IMR-90 (cell line): ENCODE data around the gene TIE1. TPM values are rescaled to one million over a fixed set of nuclear protein-coding genes. Genes with fewer than 3 reads are reported as not detected.
A peak's percentile ranks its signal among the peaks of the same experiment; 100 is the strongest.

ENCODE experiments used
- ATAC-seq: fragments of 200-7000 bp; cut with Tn5 transposase; 2 replicates; pipeline ENCODE4 v1.9.1; 2020; ENCODE audit warnings: low read depth, mild to moderate bottlenecking, moderate library complexity
- BruUV-seq: library from RNA; stranded (reverse); fragments of 400-500 nt; replicated peaks from 2 replicates; lab custom pipeline; 2021; lab: Mats Ljungman, UMichigan
- CTCF ChIA-PET: fragments of 300-600 bp; formaldehyde crosslinking; extraction: SDS; loops from one replicate; lab custom pipeline; 2021; ENCODE audit warnings: antibody characterized with exemption; lab: Yijun Ruan, JAX
- POLR2A ChIA-PET: fragments of 300-600 bp; sonication (Branson Sonifier 250); formaldehyde crosslinking; loops from one replicate; lab custom pipeline; 2022; ENCODE audit warnings: antibody characterized with exemption; ENCODE audit not compliant: unreplicated experiment; lab: Charles Lee
- DNase-seq: peaks from one replicate; pipeline ENCODE4 v3.0.0; 2013
- H2AFZ ChIP-seq: replicated peaks from 2 replicates; pipeline ENCODE3; 2013; ENCODE audit warnings: low read length, mild to moderate bottlenecking; ENCODE audit not compliant: poor library complexity
- H2AK5ac ChIP-seq: 2 replicates; pipeline ENCODE4 v1.6.1; 2013; ENCODE audit warnings: low read depth, low read length, inconsistent platforms
- H2AK9ac ChIP-seq: replicated peaks from 2 replicates; pipeline ENCODE3; 2013; ENCODE audit warnings: mild to moderate bottlenecking, low read depth, low read length, moderate library complexity; ENCODE audit not compliant: poor library complexity
- H2BK120ac ChIP-seq: 2 replicates; pipeline ENCODE4 v1.6.1; 2013; ENCODE audit warnings: low read depth, low read length, inconsistent platforms
- H2BK15ac ChIP-seq: 3 replicates; pipeline ENCODE4 v1.6.1; 2013; ENCODE audit warnings: low read depth, low read length, inconsistent platforms
- H2BK20ac ChIP-seq: 2 replicates; pipeline ENCODE4 v1.6.1; 2013; ENCODE audit warnings: low read depth, mild to moderate bottlenecking, inconsistent platforms, low read length, moderate library complexity
- H2BK5ac ChIP-seq: 2 replicates; pipeline ENCODE4 v1.6.1; 2013; ENCODE audit warnings: mild to moderate bottlenecking, low read depth, low read length, inconsistent platforms; ENCODE audit not compliant: poor library complexity, severe bottlenecking
- H3K14ac ChIP-seq: replicated peaks from 2 replicates; pipeline ENCODE4 v1.6.1; 2013; ENCODE audit warnings: low read depth, low read length, inconsistent platforms
- H3K18ac ChIP-seq: 2 replicates; pipeline ENCODE4 v1.6.1; 2013; ENCODE audit warnings: low read depth, low read length, control low read depth
- H3K23ac ChIP-seq: 2 replicates; pipeline ENCODE4 v1.6.1; 2013; ENCODE audit warnings: low read depth, low read length, inconsistent platforms
- H3K27ac ChIP-seq: 2 replicates; pipeline ENCODE4 v1.5.1; 2013; ENCODE audit warnings: mild to moderate bottlenecking, control low read depth, low read length; ENCODE audit not compliant: insufficient read depth
- H3K27me3 ChIP-seq: 2 replicates; pipeline ENCODE4 v1.6.1; 2013; ENCODE audit warnings: low read length; ENCODE audit not compliant: control insufficient read depth, insufficient read depth
- H3K36me3 ChIP-seq: 2 replicates; pipeline ENCODE4 v1.6.1; 2013; ENCODE audit warnings: low read length, mixed read lengths; ENCODE audit not compliant: control insufficient read depth, insufficient read depth
- H3K4ac ChIP-seq: 2 replicates; pipeline ENCODE4 v1.6.1; 2013; ENCODE audit warnings: low read depth, low read length, inconsistent platforms
- H3K4me1 ChIP-seq: 2 replicates; pipeline ENCODE4 v1.6.1; 2013; ENCODE audit warnings: low read length, mixed read lengths; ENCODE audit not compliant: control insufficient read depth, insufficient read depth
- H3K4me2 ChIP-seq: 2 replicates; pipeline ENCODE4 v1.6.1; 2013; ENCODE audit warnings: low read depth, mild to moderate bottlenecking, control low read depth, low read length, moderate library complexity
- H3K4me3 ChIP-seq: 2 replicates; pipeline ENCODE4 v1.5.1; 2013; ENCODE audit warnings: low read depth, mild to moderate bottlenecking, control low read depth, low read length, moderate library complexity; ENCODE audit not compliant: insufficient read depth
- H3K56ac ChIP-seq: 2 replicates; pipeline ENCODE4 v1.6.1; 2013; ENCODE audit warnings: low read length, inconsistent platforms; ENCODE audit not compliant: insufficient read depth; ENCODE audit errors: extremely low read depth
- H3K79me1 ChIP-seq, 2 experiments: 2 replicates each; pipeline ENCODE4 v1.6.1; 2013; ENCODE audit warnings: low read length in 2 of 2, inconsistent platforms in 1 of 2, low read depth in 1 of 2
- H3K9ac ChIP-seq: 2 replicates; pipeline ENCODE4 v1.6.1; 2013; ENCODE audit warnings: low read depth, low read length, control low read depth
- H3K9me1 ChIP-seq: 2 replicates; pipeline ENCODE4 v1.6.1; 2013; ENCODE audit warnings: low read length, inconsistent platforms; ENCODE audit not compliant: insufficient read depth
- H3K9me3 ChIP-seq: 2 replicates; pipeline ENCODE4 v1.6.1; 2013; ENCODE audit warnings: low read length; ENCODE audit not compliant: control insufficient read depth, insufficient read depth
- H4K20me1 ChIP-seq: 2 replicates; pipeline ENCODE4 v1.6.1; 2013; ENCODE audit warnings: low read length, inconsistent platforms; ENCODE audit not compliant: insufficient read depth
- H4K5ac ChIP-seq: 2 replicates; pipeline ENCODE4 v1.6.1; 2013; ENCODE audit warnings: mild to moderate bottlenecking, low read depth, low read length, control low read depth
- H4K8ac ChIP-seq, 2 experiments: 2 replicates each; pipeline ENCODE4 v1.6.1; 2013; ENCODE audit warnings: low read depth in 2 of 2, low read length in 2 of 2, control low read depth in 1 of 2, inconsistent platforms in 1 of 2
- H4K91ac ChIP-seq: 2 replicates; pipeline ENCODE4 v1.6.1; 2013; ENCODE audit warnings: low read depth, low read length, inconsistent platforms; ENCODE audit not compliant: insufficient read depth
- CTCF ChIP-seq: conservative IDR thresholded peaks from 2 replicates; pipeline ENCODE4 v1.5.1; 2012; ENCODE audit warnings: mild to moderate bottlenecking, low read depth, low read length, improper control_type of control experiment
- FOS ChIP-seq: fragments of 150-350 bp; IDR thresholded peaks from 2 replicates; pipeline ENCODE4 v1.6.1; 2016; ENCODE audit warnings: low read depth, low read length
- MXI1 ChIP-seq: IDR thresholded peaks from 2 replicates; pipeline ENCODE4 v1.6.1; 2012; ENCODE audit warnings: low read depth, mild to moderate bottlenecking, low read length, moderate library complexity, borderline replicate concordance
- POLR2A ChIP-seq: IDR thresholded peaks from 2 replicates; pipeline ENCODE4 v1.6.1; 2012; ENCODE audit warnings: mild to moderate bottlenecking, low read depth, low read length
- RFX5 ChIP-seq: IDR thresholded peaks from 2 replicates; pipeline ENCODE4 v1.8.0; 2012; ENCODE audit warnings: low read depth, mild to moderate bottlenecking, low read length, moderate library complexity
- USF2 ChIP-seq: fragments of 150-350 bp; IDR thresholded peaks from 2 replicates; pipeline ENCODE4 v1.6.1; 2017; ENCODE audit warnings: mild to moderate bottlenecking, antibody characterized with exemption, low read length, low read depth
- WGBS, 2 experiments: methylation state at CpG; one replicate each; pipeline versions ENCODE4 v1.1.5 to v1.1.7; 2013; ENCODE audit warnings: missing lambda C conversion rate in 2 of 2; ENCODE audit not compliant: insufficient read length in 1 of 2; ENCODE audit errors: extremely low coverage in 2 of 2; 5-methylcytosine and 5-hydroxymethylcytosine counted together
- dilution Hi-C: fragments of 300-500 bp; cut with HindIII; formaldehyde crosslinking; loops from one replicate; pipeline ENCODE4 v1.14.3; 2018; ENCODE audit warnings: low sequenced_read_pairs; ENCODE audit not compliant: unreplicated experiment
- in situ Hi-C: fragments of 300-500 bp; cut with MboI; formaldehyde crosslinking; loops from 3 replicates; pipeline ENCODE4 v1.14.3; 2019; ENCODE audit warnings: low sequenced_read_pairs, inconsistent platforms, mixed read lengths
- intact Hi-C: fragments of 100-400 bp; cut with micrococcal nuclease; formaldehyde crosslinking; loops from 2 replicates; pipeline ENCODE4 v1.10.0; 2022
- polyA plus RNA-seq, 3 experiments: library from polyadenylated mRNA; depleted of rRNA; stranded (reverse); fragments of >200 nt; gene quantifications; 2 replicates each; pipeline ENCODE4 v1.2.3, GENCODE V29; 2012; ENCODE audit warnings: low replicate concordance in 1 of 3
- total RNA-seq: library from RNA; depleted of rRNA; stranded (reverse); fragments of >200 nt; gene quantifications from 2 replicates; pipeline ENCODE4 v1.2.3, GENCODE V29; 2012

Gene TIE1
- total and polyA plus RNA-seq, 2 of the 4 experiments (the other 2 are of a cell fraction), result 2.3 to 7.5 TPM

- no peaks in the 10 kb centered on the region for H3K9me3 ChIP-seq
- intact Hi-C loops, result no loop called here
These were observed 56.5 kb downstream of the TIE1 start for GRCh38 chr1:43357251-43357650.

More at GRCh38 chr1:43357251-43357650, 56.5 kb downstream of the TIE1 start:
- ChIA-PET POLR2A (interaction anchor here (1.0 kb wide), 1 partner anchor 11 kb away, joined by 4 read pairs; no protein-coding TSS in a partner anchor), CTCF (interaction anchor here (0.7 kb wide), 1 partner anchor 9 kb away, joined by 3 read pairs; no protein-coding TSS in a partner anchor)
- Histone ChIP-seq H3K27me3 (no peaks in the 10 kb centered on the region), H2AFZ (no peak overlapping the region), H2BK20ac (peak overlapping the region; percentile 69; the same call in 1 of the 2 replicates), H3K9me1 (peaks cover 9% of the 10 kb centered on the region; the same call in 1 of the 2 replicates), H2BK5ac (peak overlapping the region; percentile 65), H2BK15ac (0 out of 3 replicates have a peak overlapping the region, but pooled peaks have one; percentile 41), H3K4me2 (peak overlapping the region; percentile 33; the same call in 1 of the 2 replicates), H3K56ac (no peak overlapping the region), H3K4me3 (no peak overlapping the region), H3K79me1 (peaks cover 3 to 29% of the 10 kb centered on the region in 2 experiments; a peak in 3 of 4 replicates), H2BK120ac (peak overlapping the region; percentile 33), H3K36me3 (peaks cover 17% of the 10 kb centered on the region), H4K5ac (no peak overlapping the region), H4K8ac (peak overlapping the region in 1 of 2 experiments; percentile 16; a peak in 1 of 4 replicates), H3K4me1 (peaks cover 9% of the 10 kb centered on the region; the same call in 1 of the 2 replicates), H3K9ac (no peak overlapping the region), H4K91ac (no peak overlapping the region), H3K18ac (no peak overlapping the region; the same call in 1 of the 2 replicates), H3K14ac (no peak overlapping the region), H4K20me1 (peaks cover 10% of the 10 kb centered on the region; the same call in 1 of the 2 replicates), H3K4ac (peak overlapping the region; percentile 40; the same call in 1 of the 2 replicates), H2AK9ac (no peak overlapping the region), H3K23ac (no peak overlapping the region), H3K27ac (no peak overlapping the region), H2AK5ac (no peak overlapping the region; the same call in 1 of the 2 replicates)
- dilution Hi-C loops (no loop called here), in situ Hi-C loops (loop anchor here (10.0 kb wide), 1 partner anchor 122 kb away; no protein-coding TSS in a partner anchor)
- no peak for ATAC-seq
- no TSS peak for BruUV-seq
- WGBS, 2 experiments, result no CpG with 5 or more reads among the region's 4 CpGs
- no peak for TF ChIP-seq CTCF
- TF ChIP-seq FOS, result no peak
- TF ChIP-seq RFX5, result no peak
- TF ChIP-seq USF2, result no peak
- TF ChIP-seq POLR2A, result no peak
- TF ChIP-seq MXI1, result no peak
- peak; percentile 70 for DNase-seq
